GM12872 (cell line): Measurements from ENCODE around the gene MICA.

Source experiments
- TF ChIP-seq, protein P1 (sequence below): IDR thresholded peaks from 3 replicates; pipeline ENCODE4 v1.5.1; 2011; ENCODE audit warnings: low read depth, mild to moderate bottlenecking, low read length, moderate library complexity; ENCODE audit not compliant: insufficient read depth

The MICA gene

DNA sequence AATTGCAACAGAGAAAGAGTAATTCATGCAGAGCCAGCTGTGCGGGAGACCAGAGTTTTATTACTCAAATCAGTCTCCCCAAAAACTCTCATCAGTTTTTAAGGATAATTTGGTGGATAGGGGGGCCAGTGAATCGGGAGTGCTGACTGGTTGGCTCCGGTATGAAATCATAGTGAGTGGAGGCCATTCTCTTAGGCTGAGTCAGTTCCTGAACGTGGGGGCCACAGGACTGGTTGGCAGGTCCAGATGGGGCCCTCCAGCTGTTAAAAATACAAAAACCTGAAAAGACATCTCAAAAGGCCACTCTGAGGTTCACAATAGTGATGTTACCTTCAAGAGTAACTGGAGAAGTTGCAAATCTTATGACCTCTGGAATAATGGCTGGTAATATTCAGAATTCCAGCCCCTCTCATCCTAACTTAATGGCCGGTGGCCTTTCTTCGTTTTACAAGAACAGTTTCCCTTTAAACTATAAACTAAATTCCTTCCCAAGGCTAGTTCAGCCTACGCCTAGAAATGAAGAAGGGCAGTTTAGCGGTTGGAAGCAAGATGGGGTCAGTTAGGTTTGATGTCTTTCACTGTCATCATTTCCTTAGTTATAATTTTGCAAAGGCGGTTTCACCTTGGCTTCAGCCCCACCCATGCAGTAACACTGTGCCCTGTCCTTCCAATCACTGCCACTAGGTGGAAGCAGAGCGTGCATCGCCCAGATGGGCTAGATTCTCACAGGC is 6.8 kb upstream of the MICA start:
- TF ChIP-seq, protein P1, sequence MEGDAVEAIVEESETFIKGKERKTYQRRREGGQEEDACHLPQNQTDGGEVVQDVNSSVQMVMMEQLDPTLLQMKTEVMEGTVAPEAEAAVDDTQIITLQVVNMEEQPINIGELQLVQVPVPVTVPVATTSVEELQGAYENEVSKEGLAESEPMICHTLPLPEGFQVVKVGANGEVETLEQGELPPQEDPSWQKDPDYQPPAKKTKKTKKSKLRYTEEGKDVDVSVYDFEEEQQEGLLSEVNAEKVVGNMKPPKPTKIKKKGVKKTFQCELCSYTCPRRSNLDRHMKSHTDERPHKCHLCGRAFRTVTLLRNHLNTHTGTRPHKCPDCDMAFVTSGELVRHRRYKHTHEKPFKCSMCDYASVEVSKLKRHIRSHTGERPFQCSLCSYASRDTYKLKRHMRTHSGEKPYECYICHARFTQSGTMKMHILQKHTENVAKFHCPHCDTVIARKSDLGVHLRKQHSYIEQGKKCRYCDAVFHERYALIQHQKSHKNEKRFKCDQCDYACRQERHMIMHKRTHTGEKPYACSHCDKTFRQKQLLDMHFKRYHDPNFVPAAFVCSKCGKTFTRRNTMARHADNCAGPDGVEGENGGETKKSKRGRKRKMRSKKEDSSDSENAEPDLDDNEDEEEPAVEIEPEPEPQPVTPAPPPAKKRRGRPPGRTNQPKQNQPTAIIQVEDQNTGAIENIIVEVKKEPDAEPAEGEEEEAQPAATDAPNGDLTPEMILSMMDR: peak; percentile 90

DNA sequence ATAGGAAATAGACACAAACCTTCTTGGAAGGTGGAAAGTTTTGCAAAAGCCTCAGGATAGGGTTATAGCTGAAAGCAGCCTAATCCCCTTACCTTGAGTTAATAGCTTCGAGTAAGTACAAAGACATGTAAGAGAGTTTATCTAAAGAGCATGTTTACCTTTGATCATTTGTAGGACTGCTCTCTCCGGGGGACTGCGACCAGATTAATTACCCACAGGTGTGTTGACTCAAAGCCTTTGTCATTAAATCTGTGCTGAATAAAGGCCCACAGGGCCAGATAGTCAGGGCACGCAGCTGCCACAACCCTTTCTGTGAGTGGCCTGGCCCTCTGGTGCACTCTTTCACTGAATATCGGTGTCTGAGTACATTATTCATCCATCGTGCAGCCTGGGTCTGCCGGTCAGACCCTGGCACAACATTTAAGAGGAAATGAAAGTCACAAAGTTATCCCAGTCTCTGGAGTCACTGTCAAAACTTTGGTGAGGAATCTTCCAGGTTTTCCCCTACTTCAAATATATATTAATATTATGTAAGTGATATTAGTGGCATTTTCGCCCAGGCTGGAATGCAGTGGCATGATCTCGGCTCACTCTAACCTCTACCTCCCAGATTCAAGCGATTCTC is 5.4 kb upstream of the MICA start:
- TF ChIP-seq, protein P1: no peak

DNA sequence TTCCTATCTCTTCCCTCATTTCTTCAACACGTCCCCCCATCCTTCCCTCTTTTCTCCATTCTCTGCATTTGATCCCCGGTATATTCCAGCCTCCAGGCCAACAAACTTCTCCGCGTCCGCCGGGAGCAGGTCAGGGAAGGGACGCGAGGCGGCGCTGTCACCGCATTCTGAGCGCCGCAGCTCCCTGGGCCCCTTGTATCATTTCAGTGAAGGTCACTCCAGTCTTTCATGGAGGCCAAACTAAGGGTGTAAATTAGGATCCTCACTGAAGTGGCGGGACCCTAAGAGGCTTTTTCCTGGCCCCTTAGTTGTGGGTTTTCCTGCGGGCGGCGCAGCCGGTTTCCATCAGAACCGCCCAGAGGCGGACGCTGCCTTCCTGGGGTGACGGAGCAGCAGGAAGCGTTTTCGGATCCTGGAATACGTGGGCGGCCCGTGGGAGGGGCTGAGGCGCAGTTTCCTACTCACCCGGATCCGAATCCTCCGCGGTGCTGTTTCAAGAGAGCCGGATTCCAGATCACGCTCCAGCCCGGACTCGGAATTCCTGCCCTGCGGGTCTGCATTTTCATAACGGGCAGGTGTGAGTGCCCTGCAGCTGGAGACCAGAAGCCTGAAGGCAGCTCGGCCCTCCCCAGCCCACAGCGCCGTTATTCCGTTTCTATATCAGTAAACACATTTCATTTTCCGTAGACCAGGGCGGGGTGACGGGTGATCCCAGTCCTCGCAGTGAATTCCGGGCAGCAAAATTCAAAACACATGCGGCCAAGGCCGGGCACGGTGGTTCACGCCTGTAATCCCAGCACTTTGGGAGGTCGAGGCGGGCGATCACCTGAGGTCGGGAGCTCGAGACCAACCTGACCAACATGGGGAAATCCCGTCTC is 3.6 kb upstream of the MICA start:
- TF ChIP-seq, protein P1: peak; percentile 93

DNA sequence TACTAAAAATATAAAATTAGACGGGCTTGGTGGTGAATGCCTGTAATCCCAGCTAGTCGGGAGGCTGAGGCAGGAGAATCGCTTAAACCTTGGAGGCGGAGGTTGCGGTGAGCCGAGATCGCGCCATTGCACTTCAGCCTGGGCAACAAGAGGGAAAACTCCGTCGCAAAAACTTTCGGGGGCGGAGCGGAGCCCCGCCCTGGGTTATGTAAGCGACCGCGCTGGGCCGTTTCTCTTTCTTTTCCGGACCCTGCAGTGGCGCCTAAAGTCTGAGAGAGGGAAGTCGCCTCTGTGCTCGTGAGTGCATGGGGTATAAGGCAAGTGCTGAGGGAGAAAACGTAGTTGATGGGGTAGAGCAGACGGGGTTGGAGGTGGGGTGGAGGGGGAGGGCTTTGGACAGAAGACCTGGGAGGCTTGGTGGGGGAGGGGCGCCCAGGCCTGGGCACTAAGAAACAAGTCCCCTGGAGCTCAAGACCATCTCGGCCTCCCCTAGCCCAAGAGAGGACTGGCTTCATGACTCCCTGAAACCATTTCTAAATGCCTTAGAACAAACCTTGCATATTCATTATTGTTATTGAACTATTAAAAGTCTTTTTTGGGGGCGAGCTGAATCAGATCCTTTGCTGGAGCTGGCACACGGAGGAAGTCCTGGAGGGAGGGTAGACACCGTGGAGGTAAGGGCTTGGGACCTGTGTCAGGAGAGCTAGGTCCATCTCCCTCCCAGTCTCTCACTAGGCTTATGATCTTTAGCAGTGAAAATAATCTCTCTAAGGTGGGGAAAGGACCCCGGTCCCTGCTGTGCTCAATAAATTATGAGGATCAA is 2.7 kb upstream of the MICA start:
- TF ChIP-seq, protein P1: no peak

DNA sequence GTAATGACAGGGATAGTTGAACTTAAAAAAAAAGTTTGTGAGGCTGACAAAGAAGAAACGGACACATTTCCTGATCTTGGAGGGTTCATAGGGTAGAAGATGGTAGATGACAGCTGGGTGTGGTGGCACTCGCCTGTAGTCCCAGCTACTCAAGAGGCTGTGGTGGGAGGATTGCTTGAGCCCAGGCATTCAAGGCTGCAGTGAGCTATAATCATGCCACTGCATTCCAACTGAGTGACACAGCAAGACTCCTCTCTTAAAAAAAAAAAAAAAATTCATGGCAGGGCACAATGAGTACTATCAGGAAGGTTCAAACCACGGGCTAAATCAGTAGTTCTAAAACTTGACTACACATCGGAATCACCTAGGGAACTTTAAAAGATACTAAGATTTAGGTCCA is 2.0 kb upstream of the MICA start:
- TF ChIP-seq, protein P1: no peak

DNA sequence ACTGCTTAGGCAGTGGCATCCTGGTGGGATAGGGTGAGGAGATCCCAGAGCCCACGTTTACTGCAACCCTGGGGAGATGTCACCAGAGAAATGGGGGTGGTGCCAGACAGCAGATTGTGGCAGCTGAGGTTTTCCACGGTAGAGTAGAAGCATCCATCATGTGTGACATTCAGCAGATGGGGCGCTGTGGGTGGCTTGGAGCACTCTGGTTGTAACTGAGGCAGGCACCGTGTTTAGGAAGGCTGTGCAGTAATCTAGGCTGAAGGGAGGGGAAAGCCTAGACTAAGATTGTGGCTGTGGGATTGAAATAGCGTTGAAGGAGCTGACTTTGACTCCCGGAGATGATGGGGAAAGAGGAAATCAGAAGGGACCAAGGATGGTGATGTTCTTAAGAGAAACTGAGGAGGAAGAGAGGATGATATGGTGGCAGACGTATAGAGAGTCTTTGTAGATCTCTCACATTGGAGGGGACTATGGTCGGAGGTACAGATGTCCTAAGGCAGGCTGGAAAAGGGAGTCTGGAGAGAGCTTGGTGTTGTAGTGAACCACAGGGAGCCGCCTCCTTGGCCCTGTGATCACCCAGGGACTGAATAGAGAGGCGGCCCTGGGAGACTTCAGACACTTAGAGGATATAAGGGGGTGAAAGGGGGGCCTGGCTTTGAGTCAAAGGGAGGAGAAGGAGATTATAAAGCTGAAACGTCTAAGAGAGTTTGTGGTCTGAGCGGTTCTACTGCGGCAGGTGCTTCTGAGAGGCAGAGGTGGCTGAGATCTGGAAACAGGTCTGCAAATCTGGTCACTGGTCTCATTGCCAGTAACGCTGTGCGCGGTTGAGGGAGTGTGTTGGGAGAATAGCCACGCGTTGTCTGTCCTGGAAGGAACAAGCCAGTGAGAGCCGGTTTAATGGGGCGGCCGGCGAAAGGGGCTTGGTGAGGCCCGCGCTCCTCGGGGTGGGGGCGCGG is 792 bp upstream of the MICA start:
- TF ChIP-seq, protein P1: peak; percentile 3; the same call in 1 of the 3 replicates
